Measurements from ENCODE around the gene ATXN2L. TPM values are rescaled to one million over a fixed set of nuclear protein-coding genes. Genes with fewer than 3 reads are reported as not detected.

Gene ATXN2L
- total RNA-seq, 1 experiment from 2014 or later, result 264 TPM

GRCh38 chr16:28858421-28858820, 35.6 kb downstream of the ATXN2L start:
- H3K4me2 ChIP-seq (ENCODE audit: low read length), result peak overlapping the region; percentile 46
- DNase-seq (ENCODE audit: low read depth, low spot score), result no peak
- H3K36me3 ChIP-seq (ENCODE audit: control insufficient read depth in 1 of 2, insufficient read depth in 2 of 2, low read length in 2 of 2), result no peaks in the 10 kb centered on the region
- no peaks in the 10 kb centered on the region for H3K9me2 ChIP-seq (ENCODE audit: insufficient read depth)
- no peaks in the 10 kb centered on the region for H4K20me1 ChIP-seq (ENCODE audit: insufficient read depth)
- ChIA-PET POLR2A (interaction anchor here (0.6 kb wide), 1 partner anchor 64 kb away, joined by 3 read pairs; no protein-coding TSS in a partner anchor), RAD21 (ENCODE audit: low non-redundant PET in 1 of 2, low total read pairs in 2 of 2, uncharacterized antibody in 2 of 2, unreplicated experiment in 2 of 2) (no interaction called here), CTCF (interaction anchor here (0.8 to 1.4 kb wide), 2 partner anchors 12 to 86 kb away, joined by 4 to 7 read pairs; no protein-coding TSS in a partner anchor)
- no peak overlapping the region for H3K9ac ChIP-seq (ENCODE audit: low read length)
- H2AFZ ChIP-seq (ENCODE audit: low read depth, low read length, poor library complexity, severe bottlenecking), result no peak overlapping the region
- intact Hi-C loops (cut with micrococcal nuclease), result no loop called here
- H3K79me2 ChIP-seq (ENCODE audit: insufficient read depth, low read length), result peaks cover 12% of the 10 kb centered on the region
- peaks cover 13 to 30% of the 10 kb centered on the region in 2 experiments for H3K4me1 ChIP-seq (ENCODE audit: control insufficient read depth in 1 of 2, insufficient read depth in 2 of 2, low read length in 2 of 2)
- H3K27me3 ChIP-seq (ENCODE audit: insufficient read depth, low read length), result no peaks in the 10 kb centered on the region
- no peak overlapping the region for H3K4me3 ChIP-seq (replicated peaks in 1 of 2; ENCODE audit: low read depth in 1 of 2, low read length in 2 of 2)
- no TSS peak for BruUV-seq (replicated peaks)
- TF ChIP-seq EZH2phosphoT487 (IDR thresholded peaks at IDR 0.05; ENCODE audit: borderline replicate concordance) (no peak), CEBPB (IDR thresholded peaks at IDR 0.05; ENCODE audit: low read depth) (no peak), POLR2AphosphoS5 (IDR thresholded peaks at IDR 0.05; ENCODE audit: low read depth, low read length) (0 out of 2 replicates have a peak, but pooled peaks have one; percentile 4), ZNF274 (IDR thresholded peaks at IDR 0.05; ENCODE audit: low read depth, low read length) (no peak), EZH2 (IDR thresholded peaks at IDR 0.05) (no peak), SP1 (IDR thresholded peaks at IDR 0.05; ENCODE audit: low read depth) (no peak), MAX (IDR thresholded peaks at IDR 0.05) (no peak), JUND (IDR thresholded peaks at IDR 0.05) (no peak)
- ATAC-seq, result no peak
- H3K27ac ChIP-seq (ENCODE audit: low read depth, low read length), result no peak overlapping the region
- H3K9me3 ChIP-seq (ENCODE audit: control insufficient read depth in 1 of 2, insufficient read depth in 1 of 2, low read depth in 1 of 2, low read length in 2 of 2), result no peaks in the 10 kb centered on the region

GRCh38 chr16:28859326-28859725, 36.5 kb downstream of the ATXN2L start:
- Histone ChIP-seq H3K79me2 (ENCODE audit: insufficient read depth, low read length) (peaks cover 21% of the 10 kb centered on the region), H3K27ac (ENCODE audit: low read depth, low read length) (no peak overlapping the region), H3K9me3 (ENCODE audit: control insufficient read depth in 1 of 2, insufficient read depth in 1 of 2, low read depth in 1 of 2, low read length in 2 of 2) (no peaks in the 10 kb centered on the region), H3K4me2 (ENCODE audit: low read length) (no peak overlapping the region), H3K36me3 (ENCODE audit: control insufficient read depth in 1 of 2, insufficient read depth in 2 of 2, low read length in 2 of 2) (no peaks in the 10 kb centered on the region), H3K4me1 (ENCODE audit: control insufficient read depth in 1 of 2, insufficient read depth in 2 of 2, low read length in 2 of 2) (peaks cover 13 to 32% of the 10 kb centered on the region in 2 experiments), H2AFZ (ENCODE audit: low read depth, low read length, poor library complexity, severe bottlenecking) (no peak overlapping the region), H3K9me2 (ENCODE audit: insufficient read depth) (no peaks in the 10 kb centered on the region), H3K9ac (ENCODE audit: low read length) (no peak overlapping the region), H3K27me3 (ENCODE audit: insufficient read depth, low read length) (no peaks in the 10 kb centered on the region), H3K4me3 (replicated peaks in 1 of 2; ENCODE audit: low read depth in 1 of 2, low read length in 2 of 2) (no peak overlapping the region), H4K20me1 (ENCODE audit: insufficient read depth) (no peaks in the 10 kb centered on the region)
- DNase-seq (ENCODE audit: low read depth, low spot score) (no peak), ATAC-seq (no peak)
- intact Hi-C loops (cut with micrococcal nuclease), result no loop called here
- RAD21 ChIA-PET (ENCODE audit: low non-redundant PET in 1 of 2, low total read pairs in 2 of 2, uncharacterized antibody in 2 of 2, unreplicated experiment in 2 of 2), result no interaction called here
- no peak for TF ChIP-seq ELF1 (IDR thresholded peaks at IDR 0.05; ENCODE audit: borderline replicate concordance, low read depth)
- TF ChIP-seq POLR2AphosphoS5 (IDR thresholded peaks at IDR 0.05; ENCODE audit: low read depth, low read length), result no peak
- TF ChIP-seq EGR1 (IDR thresholded peaks at IDR 0.05; ENCODE audit: low read depth), result no peak
- no TSS peak for BruUV-seq (replicated peaks)
- CTCF ChIA-PET, result interaction anchor here (1.4 kb wide), 1 partner anchor 12 kb away, joined by 7 read pairs; no protein-coding TSS in a partner anchor
- POLR2A ChIA-PET, result no interaction called here
